ENCODE measurements around the gene NUP62. TPM values are rescaled to one million over a fixed set of nuclear protein-coding genes. Genes with fewer than 3 reads are reported as not detected.

Gene NUP62
- total RNA-seq, 1 donor from 2014 or later, result 23.9 TPM

DNA sequence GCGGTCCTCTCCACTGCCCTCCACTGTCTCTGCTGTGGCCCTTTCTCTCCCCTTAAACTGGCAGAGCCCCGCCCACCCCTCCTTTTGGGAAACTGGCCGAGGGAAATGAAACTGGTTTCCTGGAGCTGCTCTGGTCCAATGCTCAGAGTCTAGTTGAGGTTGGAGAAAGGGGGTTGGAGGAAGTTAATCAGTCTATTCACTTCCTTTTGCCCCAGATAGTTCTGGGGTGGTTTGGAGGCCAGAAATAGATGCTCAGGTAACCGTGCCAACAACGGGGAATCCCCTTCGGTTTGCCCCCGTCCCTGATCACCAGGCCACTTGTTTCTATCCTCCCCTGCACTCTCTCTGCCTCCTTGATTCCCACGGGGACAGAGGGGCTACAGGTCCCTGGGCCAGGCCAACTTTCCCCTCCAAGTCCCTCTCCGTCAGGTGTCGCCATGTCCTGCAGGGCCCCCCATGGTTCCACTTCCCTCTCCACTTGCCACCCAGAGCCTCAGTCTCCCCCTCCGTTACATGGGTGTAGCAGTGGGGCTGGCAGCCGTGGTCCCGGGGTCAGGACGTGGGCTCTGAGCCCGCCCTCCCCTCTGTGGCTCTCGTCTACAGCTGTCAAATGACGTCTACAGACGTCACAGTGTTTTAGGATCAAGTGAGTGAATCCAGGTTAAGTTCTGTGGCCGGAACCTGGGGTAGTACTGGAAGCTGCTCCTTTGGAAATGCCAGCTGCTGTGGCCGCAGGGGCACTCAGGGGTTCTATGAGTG lies 32.3 kb downstream of the NUP62 start, which contains the start of gene IL4I1:
Gene IL4I1, minus strand, starts transcription at position 25 of the 759 bp plus-strand sequence. CDS start 727 bp downstream, outside the sequence.
- no peak for DNase-seq

DNA sequence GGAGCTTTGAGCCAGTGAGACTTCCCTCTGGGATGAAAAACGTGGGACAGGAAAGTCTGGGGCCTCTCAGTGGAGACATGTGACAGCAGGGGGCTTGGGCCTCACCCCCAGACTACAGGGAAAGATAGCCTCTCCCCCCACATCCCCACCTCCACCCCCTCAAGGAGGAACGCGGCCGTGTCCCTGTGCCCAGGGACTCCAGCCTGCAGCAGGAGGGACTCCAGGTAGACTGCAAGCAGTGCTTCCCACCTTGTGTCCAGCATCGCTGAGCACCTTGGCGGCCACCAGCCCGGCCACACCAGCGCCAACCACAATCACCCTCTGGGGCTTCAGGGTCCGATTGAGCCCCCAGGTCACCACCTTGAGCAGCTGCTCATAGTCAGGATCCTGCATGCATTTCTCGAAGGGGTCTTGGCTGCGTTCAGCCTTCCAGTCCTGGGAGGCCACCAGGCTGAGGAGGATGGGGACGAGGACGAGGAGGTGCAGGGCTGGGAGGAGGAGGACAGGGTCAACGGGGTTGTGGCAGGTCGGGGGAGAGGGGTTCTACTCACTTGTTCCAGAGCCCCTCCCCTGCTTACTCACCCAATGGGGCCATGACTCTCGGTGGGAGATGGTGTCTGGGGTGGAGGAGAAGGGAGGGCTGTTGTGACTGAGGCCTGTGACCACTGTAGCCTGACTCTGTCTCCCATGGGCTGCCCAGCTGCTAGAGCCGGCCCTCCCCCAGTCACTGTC lies 33.6 kb downstream of the NUP62 start:
- no peak for DNase-seq

DNA sequence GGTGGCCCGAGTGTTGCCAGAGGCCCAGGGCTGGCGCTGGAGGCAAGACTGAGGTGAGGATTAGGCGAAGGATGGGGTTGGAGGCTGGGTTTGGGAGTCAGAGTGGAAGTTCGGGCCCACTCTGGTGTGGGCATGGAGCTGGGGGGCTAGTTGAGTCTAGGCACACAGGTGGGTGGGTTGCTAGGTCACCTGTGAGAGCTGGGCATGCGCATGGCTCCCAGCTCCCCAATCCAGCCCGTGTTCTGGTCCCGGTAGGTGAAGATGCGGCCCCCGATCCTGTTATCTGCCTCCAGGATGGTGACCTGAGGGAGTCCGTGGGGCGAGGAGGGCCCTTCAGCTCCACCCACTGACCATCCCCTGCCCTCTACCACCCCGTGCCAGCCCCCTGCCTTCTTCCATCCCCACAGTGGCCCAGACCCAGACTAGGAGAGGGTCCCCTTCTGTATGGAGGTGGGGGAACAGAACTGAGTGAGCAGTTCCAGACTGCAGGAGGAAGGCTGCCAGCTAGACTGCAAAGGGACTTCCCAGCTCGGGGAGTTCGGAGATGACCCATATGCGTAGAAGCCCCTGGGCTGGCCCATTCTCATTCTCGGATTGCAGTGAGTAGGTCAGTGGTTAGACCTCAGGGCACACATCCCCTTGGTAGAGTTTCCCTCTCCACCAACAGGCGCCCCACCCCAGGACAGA lies 34.3 kb downstream of the NUP62 start:
- no peak for DNase-seq

DNA sequence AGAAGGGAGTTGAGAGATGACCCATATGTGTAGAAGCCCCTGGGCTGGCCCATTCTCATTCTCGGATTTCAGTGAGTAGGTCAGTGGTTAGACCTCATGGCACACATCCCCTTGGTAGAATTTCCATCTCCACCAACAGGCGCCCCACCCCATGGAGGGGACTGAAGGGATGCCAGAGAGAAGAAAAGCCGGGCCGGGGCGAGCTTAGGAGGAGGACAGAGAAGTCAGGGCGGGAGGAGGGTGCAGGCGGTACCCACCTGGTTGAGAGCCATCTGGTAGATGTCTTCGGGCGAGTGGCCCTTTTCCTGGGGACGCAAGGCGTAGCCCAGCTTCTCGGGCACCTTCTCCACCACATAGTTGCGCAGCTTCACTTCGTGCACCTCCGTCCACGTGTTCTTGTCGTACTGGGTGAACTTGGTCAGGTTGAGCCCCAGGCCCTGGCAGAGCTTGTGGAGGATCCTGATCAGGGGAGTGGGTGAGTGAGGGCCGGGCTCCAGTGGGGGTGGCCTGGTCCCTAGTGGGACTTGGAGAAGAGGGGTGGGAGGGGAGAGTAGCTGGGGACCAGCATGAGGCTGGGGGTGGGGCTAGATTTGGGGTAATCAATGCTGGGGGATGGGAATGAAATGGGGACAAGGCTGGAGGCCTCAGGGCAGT lies 35.2 kb downstream of the NUP62 start:
- DNase-seq, result no peak

DNA sequence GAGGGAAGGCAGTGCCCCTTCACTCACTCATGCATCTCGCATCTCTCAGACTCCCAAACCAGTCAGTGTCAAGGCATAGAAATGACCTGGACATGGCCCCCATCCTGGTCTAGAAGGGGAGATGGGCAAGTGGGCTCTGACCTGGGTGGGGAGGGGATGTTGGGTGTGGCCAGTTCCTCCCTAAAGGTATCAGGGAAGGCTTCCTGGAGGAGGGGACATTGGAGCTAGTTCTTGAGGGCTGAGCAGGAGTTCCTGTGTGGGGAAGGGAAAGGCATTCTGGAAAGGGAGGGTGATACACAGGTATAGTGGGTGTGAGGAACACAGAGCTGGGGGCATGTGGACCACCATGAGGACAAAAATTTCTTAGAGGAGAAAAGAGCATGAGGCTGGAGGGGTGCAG lies 36.6 kb downstream of the NUP62 start:
- DNase-seq, result no peak

DNA sequence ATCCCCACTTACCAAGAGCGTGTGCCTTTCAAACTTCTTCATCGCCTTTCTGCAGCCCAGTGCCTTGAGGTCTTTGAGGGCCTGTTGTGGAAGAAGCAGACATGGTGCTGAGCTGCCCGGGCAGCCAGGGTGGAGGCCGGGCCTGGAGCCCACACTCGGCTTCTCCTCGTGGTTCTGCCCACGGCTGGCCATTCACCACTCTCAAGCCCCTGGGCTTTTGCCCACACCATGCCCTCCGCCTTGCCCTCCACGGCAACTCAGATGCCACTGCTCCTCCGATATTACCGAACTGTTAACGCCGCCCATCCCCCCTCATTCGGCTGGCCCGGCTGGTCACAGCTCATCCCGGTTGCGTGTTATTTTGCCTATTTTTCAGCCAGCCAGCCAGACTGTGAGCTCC lies 37.9 kb downstream of the NUP62 start:
- no peak for DNase-seq

DNA sequence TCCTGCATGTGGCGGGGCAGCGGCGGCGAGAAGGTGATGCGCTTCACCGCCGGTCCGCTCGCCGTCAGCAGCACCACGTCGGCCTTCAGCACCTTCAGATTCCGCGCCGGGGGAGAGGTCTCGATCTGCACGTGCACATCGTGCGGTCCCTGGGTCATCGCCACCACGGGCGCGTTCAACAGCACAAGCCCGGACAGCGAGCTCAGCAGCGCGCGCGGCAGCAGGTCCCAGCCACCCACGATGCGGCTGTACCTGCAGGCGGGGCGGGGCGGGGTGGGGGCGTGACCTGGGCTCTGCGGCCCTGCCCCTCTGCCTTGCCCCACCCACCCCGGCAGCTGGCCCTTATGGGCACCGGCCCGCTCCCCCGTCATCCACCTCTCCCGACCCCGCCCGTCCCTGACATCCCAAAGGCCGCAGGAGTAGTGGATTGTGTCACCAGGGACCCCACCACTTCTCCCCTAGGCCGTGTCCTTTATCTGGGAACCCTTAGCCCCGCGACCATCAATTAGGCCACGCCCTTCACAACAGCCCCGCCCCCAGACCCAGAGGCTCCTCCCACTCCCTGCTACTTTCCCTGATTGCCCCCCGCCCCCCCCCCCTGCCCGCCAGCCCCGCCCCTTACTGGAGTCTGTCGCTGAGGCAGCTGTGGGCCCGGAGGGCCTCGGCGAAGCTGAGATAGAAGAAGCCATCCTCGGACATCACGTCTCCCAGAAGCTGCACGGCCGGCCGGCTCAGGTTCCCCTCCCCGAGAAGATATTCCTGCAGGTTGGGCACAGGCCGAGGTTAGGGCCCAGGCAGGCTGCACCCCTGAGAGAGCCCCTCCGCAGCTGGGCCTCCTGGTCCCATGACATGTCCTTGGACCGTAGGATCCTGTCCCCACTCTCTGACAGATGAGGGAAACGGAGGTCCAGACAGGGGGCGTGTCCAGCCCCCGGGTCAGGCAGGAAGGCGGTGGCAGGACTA lies 38.7 kb downstream of the NUP62 start:
- DNase-seq, result no peak

DNA sequence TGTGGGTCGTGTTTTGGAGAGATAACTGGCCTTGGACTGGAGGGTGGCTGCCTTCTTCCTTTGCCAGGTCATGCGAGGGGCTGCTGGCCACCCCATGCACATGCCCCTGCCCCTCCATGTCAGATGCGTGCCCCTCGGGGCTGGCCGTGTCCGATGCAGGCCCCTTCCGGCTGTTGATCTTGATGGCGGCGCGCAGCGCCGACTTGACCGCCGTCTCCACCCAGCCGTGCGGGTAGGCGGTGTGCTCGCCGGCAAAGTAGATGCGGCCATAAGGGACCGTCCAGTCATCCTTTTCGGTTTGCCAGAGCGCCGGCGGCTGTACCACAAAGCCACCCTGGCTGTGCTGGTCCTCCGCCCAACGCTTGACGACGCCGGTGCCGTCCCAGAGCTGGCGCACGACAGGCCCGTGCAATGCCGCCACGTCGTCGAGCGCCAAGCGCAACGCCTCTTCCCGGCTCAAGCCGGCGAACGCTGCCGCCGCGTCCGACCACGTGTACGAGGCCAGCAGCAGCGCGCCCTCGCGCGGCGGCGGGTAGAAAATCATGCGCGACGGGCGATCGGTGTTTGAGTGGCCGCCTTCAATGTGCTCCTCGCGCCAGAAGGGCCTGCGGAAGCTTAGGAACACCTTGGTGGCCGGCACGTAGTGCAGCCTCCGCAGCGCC lies 39.5 kb downstream of the NUP62 start:
- DNase-seq, result peak; percentile 30

DNA sequence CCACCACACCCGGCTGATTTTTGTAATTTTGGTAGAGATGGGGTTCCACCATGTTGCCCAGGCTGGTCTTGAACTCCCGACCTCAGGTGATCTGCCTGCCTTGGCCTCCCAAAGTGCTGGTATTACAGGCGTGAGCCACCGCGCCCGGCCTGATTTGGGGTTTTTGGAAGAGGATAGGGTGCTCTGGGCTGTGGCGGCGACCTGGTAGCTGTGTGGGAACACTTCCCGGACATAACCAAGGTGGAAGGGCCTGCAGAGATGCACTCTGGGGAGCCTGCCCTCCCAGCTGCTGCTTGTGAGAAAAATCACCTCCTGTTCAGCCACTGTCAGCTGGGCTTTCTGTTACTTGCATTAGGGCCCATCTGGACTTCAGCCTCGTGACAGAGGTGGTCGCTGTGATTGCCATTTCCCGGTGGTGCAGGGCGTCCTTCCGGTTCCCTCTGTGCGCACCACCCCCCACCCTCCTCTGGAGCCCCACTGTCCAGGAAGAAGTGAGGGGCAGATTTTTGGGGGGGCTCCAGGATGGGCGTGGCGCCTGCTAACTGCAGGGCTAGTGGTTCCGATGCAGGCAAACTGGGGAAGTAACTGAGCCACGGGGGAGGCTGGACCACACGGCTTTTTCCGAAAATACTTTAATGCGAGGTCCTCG lies 40.1 kb downstream of the NUP62 start:
- DNase-seq, result no peak

DNA sequence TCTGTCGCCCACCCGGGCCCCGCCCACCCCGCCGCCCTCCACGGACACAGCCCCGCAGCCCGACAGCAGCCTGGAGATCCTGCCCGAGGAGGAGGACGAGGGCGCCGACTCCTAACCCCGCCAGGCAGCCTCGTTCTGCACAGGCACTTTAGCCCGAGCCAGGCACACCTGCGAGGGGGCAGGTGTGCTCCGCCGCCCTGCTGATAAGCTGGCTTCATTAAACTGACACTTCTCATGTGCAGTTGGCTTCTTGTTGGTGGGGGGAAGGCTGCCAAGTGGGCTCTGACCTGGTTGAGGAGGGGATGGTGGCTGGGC lies 40.8 kb downstream of the NUP62 start:
- no peak for DNase-seq

DNA sequence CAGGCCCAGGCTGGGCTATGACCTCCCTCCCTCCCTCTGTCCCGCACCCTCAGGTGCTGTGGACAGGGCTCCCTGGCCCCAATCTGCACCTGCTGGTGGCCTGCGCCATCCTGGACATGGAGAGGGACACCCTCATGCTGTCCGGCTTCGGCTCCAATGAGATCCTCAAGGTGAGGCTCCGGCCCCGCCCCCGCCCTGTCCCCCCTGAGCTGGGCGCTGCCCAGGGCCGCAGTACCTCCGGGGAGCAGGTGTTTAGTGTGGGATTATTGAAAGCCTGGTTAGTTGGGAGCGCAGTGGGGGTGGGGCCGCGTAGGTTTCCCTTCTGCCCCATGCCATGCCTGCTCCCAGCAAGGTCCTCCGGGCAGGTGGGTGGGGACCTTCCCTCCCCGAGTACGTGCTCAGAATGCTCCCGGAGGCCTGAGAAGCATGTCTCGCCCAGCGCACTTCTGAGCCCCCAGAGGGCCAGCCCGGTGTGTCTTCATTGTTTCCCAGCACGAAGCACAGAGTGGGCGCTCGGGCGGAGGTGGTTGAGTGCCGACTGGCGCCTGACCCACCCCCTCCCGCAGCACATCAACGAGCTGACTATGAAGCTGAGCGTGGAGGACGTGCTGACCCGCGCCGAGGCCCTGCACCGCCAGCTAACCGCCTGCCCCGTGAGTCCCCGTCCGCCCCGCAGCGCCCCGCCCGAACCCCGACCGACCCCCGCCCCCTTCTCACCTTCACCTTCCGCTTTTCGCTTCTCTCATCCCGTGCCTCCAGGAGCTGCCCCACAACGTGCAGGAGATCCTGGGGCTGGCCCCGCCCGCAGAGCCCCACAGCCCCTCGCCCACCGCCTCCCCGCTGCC lies 41.4 kb downstream of the NUP62 start:
- DNase-seq, result no peak

DNA sequence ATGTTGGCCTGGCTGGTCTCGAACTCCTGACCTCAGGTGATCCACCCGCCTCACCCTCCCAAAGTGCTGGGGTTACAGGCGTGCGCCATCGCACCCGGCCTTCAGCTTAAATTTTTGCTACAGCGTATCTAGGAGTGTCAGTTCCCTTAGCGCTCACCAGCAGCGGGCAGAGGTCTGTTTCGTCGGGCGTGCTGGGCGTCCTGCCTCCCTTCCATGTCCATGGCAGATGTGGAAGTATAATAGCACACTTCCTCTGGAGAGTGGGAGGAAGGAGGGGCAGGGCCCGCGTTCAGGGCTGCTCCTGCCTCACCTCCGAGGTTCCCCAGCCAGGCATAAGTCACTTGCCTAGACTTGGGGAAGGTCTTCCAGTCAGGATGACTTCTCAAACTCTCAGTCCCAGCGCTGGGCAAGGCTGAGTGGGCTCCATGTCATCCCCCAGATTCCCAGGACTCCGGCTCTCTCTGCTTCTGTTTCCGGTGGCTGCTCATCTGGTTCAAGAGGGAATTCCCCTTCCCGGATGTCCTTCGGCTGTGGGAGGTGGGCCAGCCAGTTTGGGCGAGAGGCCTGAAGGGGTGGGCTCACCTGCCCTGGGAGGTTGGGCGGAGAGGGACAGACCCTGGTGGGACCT lies 42.2 kb downstream of the NUP62 start:
- DNase-seq, result no peak

DNA sequence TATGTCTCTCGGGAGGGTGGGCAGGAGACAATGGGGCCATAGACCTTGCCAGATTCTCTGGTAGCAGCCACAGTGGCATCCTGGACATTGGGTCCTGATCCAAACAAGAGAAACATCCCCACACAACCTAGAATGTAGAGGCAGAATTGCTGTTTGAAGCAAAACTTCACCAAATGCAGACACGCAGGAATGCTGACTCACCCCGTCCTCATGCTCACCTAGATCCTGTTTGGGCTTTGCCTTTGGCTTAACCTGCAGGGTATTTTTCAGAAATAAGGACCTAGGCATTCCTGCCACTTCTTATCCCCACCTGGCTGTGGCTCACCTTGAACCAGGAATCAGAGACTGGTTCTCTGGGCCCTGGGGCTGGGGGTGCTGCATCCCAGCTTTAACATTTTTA lies 44.5 kb downstream of the NUP62 start:
- DNase-seq, result no peak

DNA sequence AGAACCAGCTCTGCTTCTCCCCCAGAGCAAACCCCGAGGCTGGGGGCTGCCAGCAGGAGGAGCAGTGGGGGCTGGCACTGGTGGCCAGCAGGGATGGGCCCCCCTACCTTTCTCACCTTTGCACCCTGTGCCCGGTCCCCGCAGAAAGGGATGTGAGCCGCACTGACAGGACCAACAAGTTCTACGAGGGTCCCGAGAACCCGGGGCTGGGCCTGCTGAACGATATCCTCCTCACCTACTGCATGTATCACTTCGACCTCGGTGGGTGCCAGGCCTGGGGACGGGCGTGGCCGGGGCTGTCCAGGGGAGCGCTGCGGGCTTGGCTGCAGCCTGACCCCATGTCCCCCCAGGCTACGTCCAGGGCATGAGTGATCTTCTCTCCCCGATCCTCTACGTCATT lies 45.2 kb downstream of the NUP62 start:
- no peak for DNase-seq

DNA sequence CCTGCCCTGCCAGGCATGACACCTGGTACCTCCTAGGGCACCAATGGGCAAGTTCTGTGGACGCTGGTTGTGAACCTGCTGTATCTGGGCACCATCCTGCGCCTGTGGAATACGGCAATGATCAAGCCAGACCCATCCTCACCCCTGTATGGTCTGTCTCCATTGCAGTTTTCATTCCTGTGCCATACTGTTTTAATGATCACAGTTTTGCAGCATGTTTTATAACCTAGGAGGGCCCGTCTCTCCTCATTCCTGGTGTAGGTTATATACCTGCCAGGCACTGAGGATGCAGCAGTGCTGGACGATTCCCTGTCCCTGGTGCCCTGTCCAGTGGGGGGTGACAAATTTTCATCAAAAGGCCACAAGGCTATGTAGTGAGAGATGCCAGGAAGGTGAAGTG lies 46.2 kb downstream of the NUP62 start:
- DNase-seq, result no peak

DNA sequence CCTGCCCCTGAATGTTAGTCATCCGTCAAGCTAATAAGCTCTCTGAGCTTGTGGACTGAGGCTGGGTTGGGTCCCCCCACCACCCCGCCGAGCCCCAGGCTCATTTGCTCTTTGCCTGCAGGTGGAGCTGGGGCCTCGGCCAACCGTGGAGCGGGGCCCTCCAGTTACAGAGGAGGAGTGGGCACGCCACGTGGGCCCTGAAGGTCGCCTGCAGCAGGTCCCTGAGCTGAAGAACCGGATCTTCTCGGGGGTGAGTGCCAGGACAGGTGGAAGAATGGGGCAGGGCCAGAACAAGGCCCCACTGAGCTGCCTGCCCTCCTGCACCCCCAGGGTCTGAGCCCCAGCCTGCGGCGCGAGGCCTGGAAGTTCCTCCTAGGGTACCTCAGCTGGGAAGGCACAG lies 46.7 kb downstream of the NUP62 start:
- DNase-seq, result no peak

DNA sequence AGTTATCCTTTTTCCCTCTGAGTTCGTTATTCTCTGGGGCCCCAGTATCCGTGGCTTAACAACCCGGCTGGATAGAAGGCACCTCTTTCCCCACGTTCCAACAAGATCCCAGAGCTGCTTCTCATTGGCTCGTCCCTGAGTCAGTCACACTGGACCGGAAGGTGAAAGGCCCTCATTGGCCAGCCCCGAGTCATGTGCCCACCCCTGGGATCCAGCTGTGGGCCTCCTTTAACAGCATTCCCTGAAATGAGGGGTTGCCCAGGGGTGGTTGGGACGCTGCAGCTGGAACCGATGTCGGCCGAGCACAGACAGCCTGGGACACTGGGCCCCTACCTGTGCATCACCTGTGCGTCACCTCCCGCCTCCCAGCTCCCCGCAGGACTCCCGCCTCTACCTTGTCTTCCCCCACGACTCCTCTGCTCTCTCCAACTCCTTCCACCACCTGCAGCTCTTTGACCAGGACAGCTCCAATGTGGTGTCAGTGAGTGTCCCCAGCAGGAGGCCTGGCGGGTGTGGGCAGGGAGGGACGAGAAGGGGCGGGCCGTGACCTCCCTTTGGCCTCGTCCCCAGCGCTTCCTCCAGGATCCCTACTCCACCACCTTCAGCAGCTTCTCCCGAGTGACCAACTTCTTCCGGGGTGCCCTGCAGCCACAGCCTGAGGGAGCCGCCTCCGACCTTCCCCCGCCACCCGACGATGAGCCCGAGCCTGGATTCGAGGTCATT lies 47.5 kb downstream of the NUP62 start:
- DNase-seq, result no peak

DNA sequence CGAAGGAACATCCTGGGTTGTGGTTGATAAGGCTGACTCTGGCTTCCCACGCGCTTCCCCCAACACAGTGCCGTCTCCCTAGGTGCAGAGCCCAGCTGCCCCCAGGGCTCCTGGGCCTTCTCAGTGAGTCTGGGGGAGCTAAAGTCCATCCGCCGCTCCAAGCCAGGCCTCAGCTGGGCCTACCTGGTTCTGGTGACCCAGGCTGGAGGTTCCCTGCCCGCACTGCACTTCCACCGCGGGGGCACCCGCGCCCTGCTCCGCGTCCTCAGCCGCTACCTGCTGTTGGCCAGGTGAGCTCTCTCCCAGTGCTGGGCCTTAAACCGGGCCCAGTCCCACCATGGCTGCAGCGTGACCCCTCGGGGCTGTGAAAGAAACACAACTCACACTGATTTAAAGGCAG lies 48.1 kb downstream of the NUP62 start:
- no peak for DNase-seq
